ENCODE results near the gene SCGB2A2. TPM values are rescaled to one million over a fixed set of nuclear protein-coding genes. Genes with fewer than 3 reads are reported as not detected.

Gene SCGB2A2
- total and polyA plus RNA-seq, 10 donors = not detected

DNA sequence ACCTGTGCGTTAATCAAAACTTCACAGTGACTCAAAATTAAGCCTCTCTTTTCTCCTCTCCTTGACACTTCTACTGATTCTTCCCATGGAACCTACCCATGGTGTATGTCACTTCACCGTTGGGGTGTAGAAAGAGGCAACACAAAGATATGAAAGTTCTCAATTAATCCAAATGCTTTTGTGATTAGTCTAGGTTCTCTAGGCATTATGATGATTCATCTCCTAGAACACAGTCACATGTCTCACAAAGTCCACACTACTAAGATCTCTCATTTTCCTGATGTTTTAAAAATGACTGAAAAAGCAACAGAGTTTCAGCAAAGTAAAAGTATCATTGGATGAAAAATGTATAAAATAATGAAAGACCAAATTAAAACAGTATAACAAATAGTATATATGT, 13.7 kb upstream of the SCGB2A2 start:
- TF ChIP-seq POLR2A (IDR thresholded peaks at IDR 0.05) (no peak), POLR2AphosphoS5 (IDR thresholded peaks at IDR 0.05) (no peak)
- TF ChIP-seq, protein P1, sequence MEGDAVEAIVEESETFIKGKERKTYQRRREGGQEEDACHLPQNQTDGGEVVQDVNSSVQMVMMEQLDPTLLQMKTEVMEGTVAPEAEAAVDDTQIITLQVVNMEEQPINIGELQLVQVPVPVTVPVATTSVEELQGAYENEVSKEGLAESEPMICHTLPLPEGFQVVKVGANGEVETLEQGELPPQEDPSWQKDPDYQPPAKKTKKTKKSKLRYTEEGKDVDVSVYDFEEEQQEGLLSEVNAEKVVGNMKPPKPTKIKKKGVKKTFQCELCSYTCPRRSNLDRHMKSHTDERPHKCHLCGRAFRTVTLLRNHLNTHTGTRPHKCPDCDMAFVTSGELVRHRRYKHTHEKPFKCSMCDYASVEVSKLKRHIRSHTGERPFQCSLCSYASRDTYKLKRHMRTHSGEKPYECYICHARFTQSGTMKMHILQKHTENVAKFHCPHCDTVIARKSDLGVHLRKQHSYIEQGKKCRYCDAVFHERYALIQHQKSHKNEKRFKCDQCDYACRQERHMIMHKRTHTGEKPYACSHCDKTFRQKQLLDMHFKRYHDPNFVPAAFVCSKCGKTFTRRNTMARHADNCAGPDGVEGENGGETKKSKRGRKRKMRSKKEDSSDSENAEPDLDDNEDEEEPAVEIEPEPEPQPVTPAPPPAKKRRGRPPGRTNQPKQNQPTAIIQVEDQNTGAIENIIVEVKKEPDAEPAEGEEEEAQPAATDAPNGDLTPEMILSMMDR (IDR thresholded peaks at IDR 0.05 in 8 of 11, conservative IDR thresholded peaks at IDR 0.05 in 3 of 11) = no peak
- WGBS, 5 donors = 82 to 91% (median 86%) methylated on average over 2 of the region's 2 CpGs
- Histone ChIP-seq H3K36me3 (no peaks in the 10 kb centered on the region), H3K4me3 (no peak overlapping the region), H3K9me3 (peaks cover 3 to 38% (median 30%) of the 10 kb centered on the region in 8 donors), H3K4me1 (no peaks in the 10 kb centered on the region), H3K27me3 (replicated peaks in 1 of 7) (peaks cover 0 to 7% (median 0%) of the 10 kb centered on the region in 7 donors), H3K27ac (no peak overlapping the region)
- intact Hi-C loops (cut with DNase I; ENCODE audit: low total_unique reads) = no loop called here
- DNase-seq = no peak

- H3K4me1 ChIP-seq = no peaks in the 10 kb centered on the region
- no peak overlapping the region for H3K27ac ChIP-seq
- H3K4me3 ChIP-seq = no peak overlapping the region
- DNase-seq = no peak
- TF ChIP-seq POLR2A (IDR thresholded peaks at IDR 0.05) = no peak
- TF ChIP-seq, protein P1 (IDR thresholded peaks at IDR 0.05 in 8 of 11, conservative IDR thresholded peaks at IDR 0.05 in 3 of 11) = no peak
- TF ChIP-seq POLR2AphosphoS5 (IDR thresholded peaks at IDR 0.05) = no peak
- no peaks in the 10 kb centered on the region for H3K9me3 ChIP-seq
- WGBS, 5 donors = 71 to 78% (median 75%) methylated on average over 6 of the region's 6 CpGs
- intact Hi-C loops (cut with DNase I; ENCODE audit: low total_unique reads) = no loop called here
- H3K36me3 ChIP-seq = no peaks in the 10 kb centered on the region
- H3K27me3 ChIP-seq (replicated peaks in 1 of 7) = peaks cover 0 to 7% (median 0%) of the 10 kb centered on the region in 7 donors
Measured at GRCh38 chr11:62260261-62260953, 9.6 kb upstream of the SCGB2A2 start.

GRCh38 chr11:62264004-62264403, 6.0 kb upstream of the SCGB2A2 start:
- H3K27me3 ChIP-seq (replicated peaks in 1 of 7) = peaks cover 0 to 7% (median 0%) of the 10 kb centered on the region in 7 donors
- no peaks in the 10 kb centered on the region for H3K36me3 ChIP-seq
- no peak for TF ChIP-seq POLR2A (IDR thresholded peaks at IDR 0.05)
- TF ChIP-seq, protein P1 (IDR thresholded peaks at IDR 0.05 in 8 of 11, conservative IDR thresholded peaks at IDR 0.05 in 3 of 11) = no peak
- no peak for TF ChIP-seq POLR2AphosphoS5 (IDR thresholded peaks at IDR 0.05)
- intact Hi-C loops (cut with DNase I; ENCODE audit: low total_unique reads) = no loop called here
- no peak overlapping the region for H3K27ac ChIP-seq
- 71 to 91% (median 80%) methylated on average over 1 of the region's 1 CpG for WGBS, 5 donors
- H3K4me3 ChIP-seq = no peak overlapping the region
- no peaks in the 10 kb centered on the region for H3K9me3 ChIP-seq
- H3K4me1 ChIP-seq = no peaks in the 10 kb centered on the region
- no peak for DNase-seq

DNA sequence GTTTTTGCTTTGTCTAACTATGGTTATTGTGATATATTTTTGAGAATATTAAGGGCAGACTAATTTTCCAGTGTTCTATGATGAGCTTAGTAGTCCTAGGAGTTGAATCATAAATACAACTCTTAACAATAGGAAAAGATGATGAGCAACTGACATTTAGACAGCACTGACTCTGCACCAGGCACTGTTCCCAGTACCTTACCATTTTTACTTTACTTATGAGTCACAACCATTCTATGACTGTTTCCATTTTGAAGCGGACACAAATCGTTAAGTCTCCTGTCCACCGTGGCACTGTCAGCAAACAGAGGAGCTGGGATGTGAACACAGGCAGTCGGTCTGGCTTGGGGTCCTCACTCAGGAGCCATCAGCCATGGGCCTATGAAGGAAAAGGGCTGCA, 3.4 kb upstream of the SCGB2A2 start:
- TF ChIP-seq POLR2AphosphoS5 (IDR thresholded peaks at IDR 0.05) = no peak
- TF ChIP-seq, protein P1 (IDR thresholded peaks at IDR 0.05 in 8 of 11, conservative IDR thresholded peaks at IDR 0.05 in 3 of 11) = no peak
- no peak for TF ChIP-seq POLR2A (IDR thresholded peaks at IDR 0.05)
- no peak for DNase-seq
- 66 to 80% (median 76%) methylated on average over 4 of the region's 4 CpGs for WGBS, 5 donors
- no peaks in the 10 kb centered on the region for H3K36me3 ChIP-seq
- H3K9me3 ChIP-seq = no peaks in the 10 kb centered on the region
- no peak overlapping the region for H3K27ac ChIP-seq
- no peaks in the 10 kb centered on the region for H3K4me1 ChIP-seq
- H3K4me3 ChIP-seq = no peak overlapping the region
- intact Hi-C loops (cut with DNase I; ENCODE audit: low total_unique reads) = no loop called here
- peaks cover 0 to 8% (median 0%) of the 10 kb centered on the region in 7 donors for H3K27me3 ChIP-seq (replicated peaks in 1 of 7)

Data from spleen (tissue), 11 donors.